GM12872 (cell line): ENCODE data around the gene LRP1B.

Source experiments
- TF ChIP-seq, protein P1 (sequence below): IDR thresholded peaks from 3 replicates; pipeline ENCODE4 v1.5.1; 2011; ENCODE audit warnings: low read depth, mild to moderate bottlenecking, low read length, moderate library complexity; ENCODE audit not compliant: insufficient read depth

LRP1B gene

GRCh38 chr2:141482697-141483096, 648.1 kb downstream of the LRP1B start:
- TF ChIP-seq, protein P1, sequence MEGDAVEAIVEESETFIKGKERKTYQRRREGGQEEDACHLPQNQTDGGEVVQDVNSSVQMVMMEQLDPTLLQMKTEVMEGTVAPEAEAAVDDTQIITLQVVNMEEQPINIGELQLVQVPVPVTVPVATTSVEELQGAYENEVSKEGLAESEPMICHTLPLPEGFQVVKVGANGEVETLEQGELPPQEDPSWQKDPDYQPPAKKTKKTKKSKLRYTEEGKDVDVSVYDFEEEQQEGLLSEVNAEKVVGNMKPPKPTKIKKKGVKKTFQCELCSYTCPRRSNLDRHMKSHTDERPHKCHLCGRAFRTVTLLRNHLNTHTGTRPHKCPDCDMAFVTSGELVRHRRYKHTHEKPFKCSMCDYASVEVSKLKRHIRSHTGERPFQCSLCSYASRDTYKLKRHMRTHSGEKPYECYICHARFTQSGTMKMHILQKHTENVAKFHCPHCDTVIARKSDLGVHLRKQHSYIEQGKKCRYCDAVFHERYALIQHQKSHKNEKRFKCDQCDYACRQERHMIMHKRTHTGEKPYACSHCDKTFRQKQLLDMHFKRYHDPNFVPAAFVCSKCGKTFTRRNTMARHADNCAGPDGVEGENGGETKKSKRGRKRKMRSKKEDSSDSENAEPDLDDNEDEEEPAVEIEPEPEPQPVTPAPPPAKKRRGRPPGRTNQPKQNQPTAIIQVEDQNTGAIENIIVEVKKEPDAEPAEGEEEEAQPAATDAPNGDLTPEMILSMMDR = no peak

DNA sequence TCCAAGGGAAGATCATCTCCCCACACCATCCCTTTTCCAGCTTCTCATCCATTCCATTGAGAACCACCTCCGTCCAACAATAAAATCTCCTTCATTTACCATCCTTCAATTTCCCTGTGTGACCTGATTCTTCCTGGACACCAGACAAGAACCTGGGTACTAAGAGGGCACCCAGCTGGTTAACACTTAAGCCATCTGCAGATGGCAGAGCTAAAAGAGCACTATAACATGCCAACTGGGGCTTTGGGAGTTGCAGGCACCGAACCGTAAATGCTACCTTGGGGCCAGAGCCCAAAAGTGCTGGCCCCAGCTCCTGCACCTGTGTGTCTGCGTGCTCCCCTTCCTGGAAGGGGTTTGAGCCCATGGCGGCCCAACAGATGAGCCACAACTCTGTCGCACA, 655.0 kb downstream of the LRP1B start:
- TF ChIP-seq, protein P1 = no peak

- TF ChIP-seq, protein P1 = no peak
Measured at GRCh38 chr2:141468761-141469160, 662.1 kb downstream of the LRP1B start.

DNA sequence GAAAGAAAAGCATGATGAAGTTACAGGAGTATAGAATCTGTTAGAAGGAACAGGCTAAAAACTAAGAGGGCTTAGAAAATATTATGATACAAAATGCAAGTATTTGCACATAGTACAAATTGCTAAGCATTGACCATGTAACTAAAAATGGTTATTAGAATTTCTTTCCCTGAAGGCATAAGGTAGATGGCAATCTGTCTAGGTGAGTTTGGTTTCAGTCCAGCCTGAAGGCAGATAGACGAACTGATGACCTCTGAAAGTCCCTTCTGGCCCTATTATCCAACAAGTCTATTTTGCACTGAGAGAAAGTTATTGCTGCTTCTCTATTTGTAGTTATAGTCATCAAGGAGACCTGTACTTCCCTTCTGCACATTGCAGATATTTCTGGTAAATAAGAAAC, 663.5 kb downstream of the LRP1B start:
- TF ChIP-seq, protein P1 = no peak

DNA sequence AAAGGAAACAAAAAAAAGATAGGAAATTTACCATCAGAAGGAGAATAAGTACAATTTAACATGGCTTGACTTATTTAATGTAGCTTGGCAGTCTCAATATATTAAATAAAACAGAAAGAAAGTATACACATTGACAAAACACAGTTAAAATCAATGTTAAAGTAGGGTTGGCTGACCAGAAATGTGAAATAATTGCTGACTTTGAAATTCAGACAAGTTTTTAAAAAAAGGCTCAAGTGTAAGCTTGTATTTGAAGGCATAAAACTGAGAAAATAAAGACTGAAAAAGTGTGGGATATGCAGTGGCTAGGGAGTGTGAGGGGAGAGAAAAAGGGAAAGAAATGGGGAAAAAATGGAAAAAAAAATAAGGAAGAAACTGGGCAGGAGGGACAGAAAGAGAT, 665.8 kb downstream of the LRP1B start:
- TF ChIP-seq, protein P1 = no peak

GRCh38 chr2:141458351-141458750, 672.5 kb downstream of the LRP1B start:
- TF ChIP-seq, protein P1 = no peak

GRCh38 chr2:141455877-141456276, 674.9 kb downstream of the LRP1B start:
- TF ChIP-seq, protein P1 = no peak
